HG03025 (cell line): ENCODE measurements around the gene RICTOR.

Experiments used
- ATAC-seq: cut with Tn5 transposase; IDR thresholded peaks from one replicate; pipeline ENCODE4 v1.9.1; 2021; ENCODE audit warnings: mild to moderate bottlenecking, moderate library complexity; ENCODE audit not compliant: unreplicated experiment, low FRiP score

Gene RICTOR

GRCh38 chr5:39074017-39074814 is at the start of gene RICTOR:
Gene RICTOR, minus strand, starts transcription at chr5:39074399. Its CDS starts 22 bp downstream, at chr5:39074377.
- ATAC-seq = peak; percentile 73

- no peak for ATAC-seq
Measured at GRCh38 chr5:39121922-39122321, 47.7 kb upstream of the RICTOR start.

- no peak for ATAC-seq
Measured at GRCh38 chr5:39121315-39121714, 47.1 kb upstream of the RICTOR start.

GRCh38 chr5:39120052-39120420 is 45.8 kb upstream of the RICTOR start:
- no peak for ATAC-seq

GRCh38 chr5:39119404-39120051 is 45.3 kb upstream of the RICTOR start:
- ATAC-seq = no peak

- ATAC-seq = no peak
Measured at GRCh38 chr5:39118638-39119037, 44.4 kb upstream of the RICTOR start.

- ATAC-seq = no peak
Measured at GRCh38 chr5:39117401-39117800, 43.2 kb upstream of the RICTOR start.

- ATAC-seq = no peak
Measured at GRCh38 chr5:39116344-39117170, 42.4 kb upstream of the RICTOR start.

GRCh38 chr5:39115644-39116343 is 41.6 kb upstream of the RICTOR start:
- no peak for ATAC-seq

GRCh38 chr5:39114155-39114554 is 40.0 kb upstream of the RICTOR start:
- no peak for ATAC-seq

- no peak for ATAC-seq
Measured at GRCh38 chr5:39113354-39113953, 39.3 kb upstream of the RICTOR start.

GRCh38 chr5:39109606-39110005 is 35.4 kb upstream of the RICTOR start:
- no peak for ATAC-seq

- ATAC-seq = no peak
Measured at GRCh38 chr5:39108987-39109386, 34.8 kb upstream of the RICTOR start.

- no peak for ATAC-seq
Measured at GRCh38 chr5:39107350-39107749, 33.2 kb upstream of the RICTOR start.

GRCh38 chr5:39106322-39106721 is 32.1 kb upstream of the RICTOR start:
- no peak for ATAC-seq

- ATAC-seq = no peak
Measured at GRCh38 chr5:39104221-39104620, 30.0 kb upstream of the RICTOR start.

- ATAC-seq = no peak
Measured at GRCh38 chr5:39102684-39103155, 28.5 kb upstream of the RICTOR start.

- ATAC-seq = no peak
Measured at GRCh38 chr5:39100851-39101396, 26.7 kb upstream of the RICTOR start.

GRCh38 chr5:39100301-39100850 is 26.2 kb upstream of the RICTOR start:
- no peak for ATAC-seq
